SU-DHL-6 (cell line): ENCODE data around the gene SMIM38.

ENCODE experiments used
- H2AFZ ChIP-seq: fragments of 200-600 bp; sonication (generic); 2 replicates; pipeline ENCODE4 v1.6.1; 2014; ENCODE audit warnings: low read depth, mild to moderate bottlenecking, moderate library complexity, mixed read lengths, antibody characterized with exemption, low read length; ENCODE audit not compliant: severe bottlenecking
- H3F3A ChIP-seq: fragments of 200-600 bp; shearing (Covaris generic); 2 replicates; pipeline ENCODE4 v1.6.0; 2016; ENCODE audit warnings: antibody characterized with exemption, mild to moderate bottlenecking; ENCODE audit not compliant: insufficient read depth
- H3K27ac ChIP-seq: fragments of 200-600 bp; sonication (generic); 2 replicates; pipeline ENCODE4 v1.5.1; 2016; ENCODE audit warnings: low read depth, mild to moderate bottlenecking, low read length, moderate library complexity, mixed read lengths
- H3K27me3 ChIP-seq: fragments of 200-600 bp; sonication (generic), shearing (Covaris generic); 2 replicates; pipeline ENCODE4 v1.6.0; 2014; ENCODE audit warnings: mild to moderate bottlenecking, low read length
- H3K36me3 ChIP-seq: fragments of 200-600 bp; sonication (generic); 2 replicates; pipeline ENCODE4 v1.6.1; 2014; ENCODE audit warnings: mild to moderate bottlenecking, low read length, mixed read lengths
- H3K4me2 ChIP-seq: fragments of 300-600, 200-600 bp; shearing (Covaris generic), sonication (generic); 2 replicates; pipeline ENCODE4 v1.6.0; 2014; ENCODE audit warnings: low read length, low read depth, mild to moderate bottlenecking; ENCODE audit not compliant: poor library complexity, severe bottlenecking
- H3K4me3 ChIP-seq: fragments of 200-600 bp; sonication (generic); 2 replicates; pipeline ENCODE4 v1.5.1; 2014; ENCODE audit warnings: antibody characterized with exemption, low read length, mild to moderate bottlenecking, mixed read lengths; ENCODE audit not compliant: insufficient read depth, poor library complexity, severe bottlenecking
- H3K79me2 ChIP-seq: fragments of 200-600 bp; sonication (generic); 2 replicates; pipeline ENCODE4 v1.6.1; 2014; ENCODE audit warnings: mild to moderate bottlenecking, low read length, moderate library complexity; ENCODE audit not compliant: insufficient read depth
- H3K9ac ChIP-seq: fragments of 200-600 bp; sonication (generic); 2 replicates; pipeline ENCODE4 v1.7.0; 2014; ENCODE audit warnings: mild to moderate bottlenecking, low read length
- H3K9me2 ChIP-seq: fragments of 200-600 bp; sonication (generic); replicated peaks from 2 replicates; pipeline ENCODE4 v1.6.1; 2014; ENCODE audit warnings: low read length; ENCODE audit not compliant: insufficient read depth
- H3K9me3 ChIP-seq: fragments of 200-600 bp; sonication (generic); 2 replicates; pipeline ENCODE4 v1.6.1; 2014; ENCODE audit warnings: low read length, mixed read lengths; ENCODE audit not compliant: insufficient read depth
- H4K20me1 ChIP-seq: fragments of 200-600 bp; sonication (generic); 2 replicates; pipeline ENCODE4 v1.6.1; 2014; ENCODE audit warnings: low read depth, mild to moderate bottlenecking, antibody characterized with exemption, low read length, moderate library complexity, mixed read lengths
- CTCF ChIP-seq: fragments of 200-600 bp; sonication (generic); IDR thresholded peaks from one replicate; pipeline ENCODE4 v1.5.1; 2017; ENCODE audit warnings: antibody characterized with exemption, mild to moderate bottlenecking, low read length, moderate library complexity; ENCODE audit not compliant: insufficient read depth, poor library complexity, severe bottlenecking
- EZH2phosphoT487 ChIP-seq: fragments of 200-600 bp; sonication (generic), shearing (Covaris generic); conservative IDR thresholded peaks from 2 replicates; pipeline ENCODE4 v1.6.1; 2018; ENCODE audit warnings: mild to moderate bottlenecking, antibody characterized with exemption, low read length, moderate library complexity, mixed read lengths

Gene SMIM38

GRCh38 chr11:69187540-69188065, 31.9 kb downstream of the SMIM38 start:
- Histone ChIP-seq H3K36me3 (no peaks in the 10 kb centered on the region), H3K9ac (no peak overlapping the region), H3K9me3 (no peaks in the 10 kb centered on the region), H3K4me3 (no peak overlapping the region), H2AFZ (no peak overlapping the region), H4K20me1 (no peaks in the 10 kb centered on the region), H3K27ac (no peak overlapping the region), H3F3A (no peaks in the 10 kb centered on the region), H3K27me3 (no peaks in the 10 kb centered on the region), H3K9me2 (no peaks in the 10 kb centered on the region), H3K79me2 (no peaks in the 10 kb centered on the region), H3K4me2 (no peak overlapping the region)
- TF ChIP-seq EZH2phosphoT487 (no peak), CTCF (no peak)

- Histone ChIP-seq H3K27ac (no peak overlapping the region), H3F3A (no peaks in the 10 kb centered on the region), H3K79me2 (no peaks in the 10 kb centered on the region), H4K20me1 (no peaks in the 10 kb centered on the region), H3K27me3 (no peaks in the 10 kb centered on the region), H3K4me2 (no peak overlapping the region), H3K9ac (no peak overlapping the region), H3K4me3 (no peak overlapping the region), H3K9me2 (no peaks in the 10 kb centered on the region), H2AFZ (no peak overlapping the region), H3K9me3 (no peaks in the 10 kb centered on the region), H3K36me3 (no peaks in the 10 kb centered on the region)
- no peak for TF ChIP-seq CTCF
- TF ChIP-seq EZH2phosphoT487 = no peak
These were observed 33.3 kb downstream of the SMIM38 start for GRCh38 chr11:69189059-69189458.

GRCh38 chr11:69190796-69191536, 35.2 kb downstream of the SMIM38 start:
- Histone ChIP-seq H3K9me2 (no peaks in the 10 kb centered on the region), H3K27ac (no peak overlapping the region), H3K79me2 (no peaks in the 10 kb centered on the region), H3K9me3 (no peaks in the 10 kb centered on the region), H3K9ac (no peak overlapping the region), H3K4me2 (no peak overlapping the region), H3K4me3 (no peak overlapping the region), H3F3A (no peaks in the 10 kb centered on the region), H2AFZ (no peak overlapping the region), H3K36me3 (no peaks in the 10 kb centered on the region), H4K20me1 (no peaks in the 10 kb centered on the region), H3K27me3 (no peaks in the 10 kb centered on the region)
- TF ChIP-seq EZH2phosphoT487 (no peak), CTCF (no peak)
